Hepatocyte (in vitro differentiated cells): ENCODE measurements around the gene SPTSSA. TPM values are rescaled to one million over a fixed set of nuclear protein-coding genes. Genes with fewer than 3 reads are reported as not detected.

Experiments
- DNase-seq: peaks from one replicate; pipeline ENCODE4 v3.0.0-alpha.2; 2016; ENCODE audit warnings: low spot score
- H2AFZ ChIP-seq: fragments of 200-600 bp; sonication (generic); 2 replicates; pipeline ENCODE4 v1.6.0; 2016; ENCODE audit warnings: antibody characterized with exemption, mild to moderate bottlenecking
- H3K27ac ChIP-seq: fragments of 200-600 bp; sonication (generic); 2 replicates; pipeline ENCODE4 v1.5.1; 2016; ENCODE audit warnings: mild to moderate bottlenecking
- H3K27me3 ChIP-seq: fragments of 200-600 bp; sonication (generic); 2 replicates; pipeline ENCODE4 v1.6.1; 2016
- H3K36me3 ChIP-seq: fragments of 200-600 bp; sonication (generic); replicated peaks from 2 replicates; pipeline ENCODE4 v1.5.1; 2016; ENCODE audit warnings: low read depth; ENCODE audit not compliant: insufficient read depth
- H3K4me1 ChIP-seq: fragments of 200-600 bp; sonication (generic); 2 replicates; pipeline ENCODE4 v1.5.1; 2016; ENCODE audit warnings: mild to moderate bottlenecking, moderate library complexity; ENCODE audit not compliant: insufficient read depth
- H3K4me2 ChIP-seq: fragments of 200-600 bp; sonication (generic); 2 replicates; pipeline ENCODE4 v1.6.0; 2016
- H3K4me3 ChIP-seq: fragments of 200-600 bp; sonication (generic); 2 replicates; pipeline ENCODE4 v1.5.1; 2016; ENCODE audit warnings: mild to moderate bottlenecking
- H3K79me2 ChIP-seq: fragments of 200-600 bp; sonication (generic); 2 replicates; pipeline ENCODE4 v1.6.0; 2017; ENCODE audit warnings: mild to moderate bottlenecking
- H3K9me2 ChIP-seq: fragments of 200-600 bp; sonication (generic); replicated peaks from 2 replicates; pipeline ENCODE4 v1.6.0; 2017; ENCODE audit warnings: mild to moderate bottlenecking; ENCODE audit not compliant: insufficient read depth
- H3K9me3 ChIP-seq: fragments of 200-600 bp; sonication (generic); 2 replicates; pipeline ENCODE4 v1.5.1; 2016; ENCODE audit warnings: low read depth, mild to moderate bottlenecking
- H4K20me1 ChIP-seq: fragments of 200-600 bp; sonication (generic); 2 replicates; pipeline ENCODE4 v1.6.0; 2016; ENCODE audit warnings: mild to moderate bottlenecking; ENCODE audit not compliant: insufficient read depth, poor library complexity, severe bottlenecking
- CTCF ChIP-seq: fragments of 200-600 bp; sonication (generic); IDR thresholded peaks from 2 replicates; pipeline ENCODE4 v1.5.1; 2016; ENCODE audit warnings: antibody characterized with exemption, mild to moderate bottlenecking; ENCODE audit not compliant: poor library complexity
- EZH2 ChIP-seq: fragments of 200-600 bp; sonication (generic); IDR thresholded peaks from 2 replicates; pipeline ENCODE4 v1.6.1; 2016; ENCODE audit warnings: antibody characterized with exemption, mild to moderate bottlenecking, borderline replicate concordance
- EZH2phosphoT487 ChIP-seq: fragments of 200-600 bp; sonication (generic); IDR thresholded peaks from one replicate; pipeline ENCODE4 v1.6.1; 2018; ENCODE audit warnings: antibody characterized with exemption, mild to moderate bottlenecking, low read depth, moderate library complexity; ENCODE audit not compliant: unreplicated experiment, severe bottlenecking
- WGBS: methylation state at CpG from one replicate; pipeline ENCODE4 v1.1.6; 2016; ENCODE audit warnings: low lambda C conversion rate; ENCODE audit errors: missing lambda C conversion rate; 5-methylcytosine and 5-hydroxymethylcytosine counted together
- polyA plus RNA-seq: library from polyadenylated mRNA; unstranded; fragments of >200 nt; fragmentation: Nextera tagmentation; extraction: Ambion mirVana; gene quantifications from 2 replicates; pipeline ENCODE4 v1.2.1, GENCODE V29; 2016
- total RNA-seq: library from RNA; depleted of rRNA; stranded (reverse); fragments of >200 nt; gene quantifications from 2 replicates; pipeline ENCODE4 v1.2.3, GENCODE V29; 2014

SPTSSA gene
- total and polyA plus RNA-seq, 2 experiments from 2014 or later = 33.4 to 42.8 TPM

GRCh38 chr14:34502545-34503225, 40.6 kb upstream of the SPTSSA start:
- H3K27me3 ChIP-seq = no peaks in the 10 kb centered on the region
- H3K36me3 ChIP-seq = no peaks in the 10 kb centered on the region
- H3K79me2 ChIP-seq = no peaks in the 10 kb centered on the region
- H3K9me2 ChIP-seq = no peaks in the 10 kb centered on the region
- whole genome bisulfite sequencing = 39% methylated on average over 2 of the region's 2 CpGs
- DNase-seq = no peak
- H3K27ac ChIP-seq = peak overlapping the region; percentile 48
- H3K4me2 ChIP-seq = no peak overlapping the region
- no peak overlapping the region for H2AFZ ChIP-seq
- TF ChIP-seq EZH2phosphoT487 = no peak
- no peak for TF ChIP-seq CTCF
- TF ChIP-seq EZH2 = no peak
- H4K20me1 ChIP-seq = no peaks in the 10 kb centered on the region
- no peaks in the 10 kb centered on the region for H3K9me3 ChIP-seq
- peaks cover 6% of the 10 kb centered on the region for H3K4me1 ChIP-seq
- no peak overlapping the region for H3K4me3 ChIP-seq

DNA sequence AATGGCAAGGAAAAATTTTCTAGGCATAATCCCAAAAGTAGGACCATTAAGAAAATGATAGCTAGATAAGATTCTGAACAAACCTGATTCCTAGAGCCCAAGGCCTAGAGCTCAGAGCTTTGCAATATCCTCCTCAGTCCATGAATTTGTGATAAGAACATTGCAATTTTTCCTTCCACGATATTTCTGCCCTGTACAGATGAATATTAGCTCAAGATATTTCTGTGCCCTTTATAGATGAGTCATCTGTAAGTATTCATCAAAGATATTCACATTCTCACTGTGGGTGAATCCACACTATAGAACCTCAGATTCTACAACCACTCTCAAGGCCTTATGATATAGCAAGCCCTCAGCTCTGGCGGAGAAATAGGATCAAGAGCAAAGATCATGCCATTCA, 40.0 kb upstream of the SPTSSA start:
- Histone ChIP-seq H3K4me3 (no peak overlapping the region), H3K9me2 (no peaks in the 10 kb centered on the region), H3K79me2 (no peaks in the 10 kb centered on the region), H3K9me3 (no peaks in the 10 kb centered on the region), H4K20me1 (no peaks in the 10 kb centered on the region), H3K27ac (no peak overlapping the region), H3K4me1 (peaks cover 12% of the 10 kb centered on the region), H3K4me2 (no peak overlapping the region), H3K27me3 (no peaks in the 10 kb centered on the region), H2AFZ (no peak overlapping the region), H3K36me3 (no peaks in the 10 kb centered on the region)
- TF ChIP-seq CTCF (no peak), EZH2phosphoT487 (no peak), EZH2 (no peak)
- no peak for DNase-seq
- 80% methylated on average over 2 of the region's 2 CpGs for WGBS

DNA sequence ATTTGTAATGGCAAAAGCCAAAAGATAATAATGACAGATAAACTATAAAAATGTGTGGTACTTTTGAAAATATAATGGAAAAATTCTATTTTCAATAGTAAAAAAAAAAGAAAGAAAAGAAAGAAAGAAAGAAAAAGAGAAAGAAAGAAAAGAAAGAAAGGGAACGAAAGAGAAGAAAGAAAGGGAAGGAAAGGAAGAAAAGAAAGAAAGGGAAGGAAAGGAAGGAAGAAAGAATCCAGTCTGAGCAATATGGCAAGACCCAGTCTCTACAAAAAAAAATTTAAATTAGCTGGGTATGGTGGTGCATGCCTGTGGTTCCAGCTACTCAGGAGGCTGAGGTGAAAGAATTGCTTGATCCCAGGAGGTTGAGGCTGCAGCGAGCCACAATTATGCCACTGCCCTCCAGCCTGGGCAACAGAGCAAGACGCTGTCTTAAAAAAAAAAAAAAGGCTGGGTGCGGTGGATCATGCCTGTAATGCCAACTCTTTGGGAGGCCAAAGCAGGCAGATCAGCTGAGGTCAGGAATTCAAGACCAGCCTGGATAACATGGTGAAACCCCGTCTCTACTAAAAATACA, 39.1 kb upstream of the SPTSSA start:
- Histone ChIP-seq H4K20me1 (no peaks in the 10 kb centered on the region), H3K27me3 (no peaks in the 10 kb centered on the region), H3K79me2 (no peaks in the 10 kb centered on the region), H3K4me2 (no peak overlapping the region), H3K9me3 (no peaks in the 10 kb centered on the region), H3K9me2 (no peaks in the 10 kb centered on the region), H3K4me1 (peaks cover 18% of the 10 kb centered on the region), H3K4me3 (no peak overlapping the region), H3K36me3 (no peaks in the 10 kb centered on the region), H3K27ac (no peak overlapping the region), H2AFZ (no peak overlapping the region)
- TF ChIP-seq EZH2 = no peak
- no peak for TF ChIP-seq CTCF
- no peak for TF ChIP-seq EZH2phosphoT487
- DNase-seq = no peak
- 92% methylated on average over 4 of the region's 5 CpGs for WGBS
